Psoas muscle (tissue), 8 donors: ENCODE data around the gene KRTAP10-5. TPM values are rescaled to one million over a fixed set of nuclear protein-coding genes. Genes with fewer than 3 reads are reported as not detected.

ENCODE experiments used
- ATAC-seq, 4 donors: fragments of 200-7000 bp; cut with Tn5 transposase; one replicate each; pipeline ENCODE4 v1.9.1; 2020; ENCODE audit warnings: moderate library complexity in 3 of 4, mild to moderate bottlenecking in 2 of 4
- DNase-seq, 2 donors: peaks; one replicate each; pipeline ENCODE4 v3.0.0-alpha.2; 2020
- H3K27ac ChIP-seq: fragments of 200-600 bp; one replicate; pipeline ENCODE4 v1.8.0; 2022
- H3K27me3 ChIP-seq, 3 donors: fragments of 200-600 bp in 1 of 3; one replicate each; pipeline versions ENCODE4 v1.6.1 to v1.8.0; 2013 to 2022; ENCODE audit warnings: low read length in 2 of 3, mild to moderate bottlenecking in 2 of 3, moderate library complexity in 1 of 3; ENCODE audit not compliant: insufficient read depth in 3 of 3
- H3K36me3 ChIP-seq, 2 donors: fragments of 200-600 bp in 1 of 2; one replicate each; pipeline versions ENCODE4 v1.6.1 to v1.8.0; 2013 to 2022; ENCODE audit warnings: low read depth in 1 of 2, mild to moderate bottlenecking in 1 of 2, moderate library complexity in 1 of 2; ENCODE audit not compliant: insufficient read depth in 1 of 2
- H3K4me1 ChIP-seq: fragments of 200-600 bp; one replicate; pipeline ENCODE4 v1.8.0; 2022
- H3K4me3 ChIP-seq: fragments of 200-600 bp; one replicate; pipeline ENCODE4 v1.8.0; 2022; ENCODE audit warnings: mild to moderate bottlenecking
- H3K9me3 ChIP-seq: fragments of 200-600 bp; one replicate; pipeline ENCODE4 v1.8.0; 2022
- WGBS, 3 donors: extraction: QIAGEN DNeasy Blood & Tissue Kit; methylation state at CpG; one replicate each; pipeline versions ENCODE4 v1.1.6 to v1.1.7; 2013; 5-methylcytosine and 5-hydroxymethylcytosine counted together
- intact Hi-C, 2 donors: fragments of 100-400 bp; cut with DNase I; formaldehyde crosslinking; loops; one replicate each; pipeline versions ENCODE4 v1.11.0 to v1.14.2; 2022
- polyA plus RNA-seq, 3 donors: library from polyadenylated mRNA; stranded (reverse); fragments of 200-250 nt; gene quantifications; one replicate each; pipeline ENCODE4 v1.2.3, GENCODE V29; 2013
- total RNA-seq, 4 donors: library from RNA; stranded (reverse); fragmentation: NEBNext Ultra II Directional in 2 of 4; extraction: Animal tissue kit (Norgen Biotek cat#: 25700) in 2 of 4; gene quantifications; one replicate each; pipeline versions ENCODE4 v1.2.1 to v1.2.4, GENCODE V29; 2021 to 2023
- TF ChIP-seq, protein P1 (sequence below): fragments of 200-600 bp; IDR thresholded peaks from one replicate; pipeline ENCODE4 v1.8.0; 2022; ENCODE audit warnings: antibody characterized with exemption
- donor health status: healthy with polysubstance abuse.
- donor health status: DM: no; HTN: no; CAD: no; lungs with moderate emphysema.
- donor health status: Bipolar disorder and iron deficiency.
- donor health status: healthy.
- donor health status: DM: yes; HTN: yes; CAD: no.
- donor health status: DM: no; HTN: no; CAD: no.
- donor health status: DM: no; HTN: no; CAD: no.
- donor health status: DM: yes; HTN: yes; CAD: no.

KRTAP10-5 gene
- total and polyA plus RNA-seq, 7 donors = not detected

DNA sequence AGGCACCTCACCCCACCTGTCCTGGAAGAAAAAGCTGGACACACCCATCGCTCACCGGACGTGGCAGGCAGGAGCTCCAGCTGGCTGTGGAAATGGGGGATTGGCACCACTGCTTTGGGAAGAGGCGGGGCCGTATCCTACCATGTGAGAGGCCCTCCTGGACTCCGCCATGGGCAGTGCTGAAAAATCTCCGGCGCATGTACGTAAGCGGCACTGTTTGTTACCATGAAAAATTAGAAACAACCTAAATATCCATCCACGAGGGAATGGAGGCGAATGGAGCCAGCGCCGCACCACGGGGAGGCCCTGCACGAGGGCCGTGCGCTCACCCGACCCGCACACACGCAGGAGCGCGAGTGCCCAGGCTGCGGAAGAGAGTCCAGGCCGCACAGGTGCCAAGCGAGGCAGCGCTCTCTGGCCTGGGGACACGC is 34.6 kb upstream of the KRTAP10-5 start:
- Histone ChIP-seq H3K36me3 (no peaks in the 10 kb centered on the region), H3K27ac (no peak overlapping the region), H3K4me3 (no peak overlapping the region), H3K4me1 (no peaks in the 10 kb centered on the region), H3K27me3 (peaks cover 0 to 39% (median 13%) of the 10 kb centered on the region in 3 donors), H3K9me3 (no peaks in the 10 kb centered on the region)
- TF ChIP-seq, protein P1, sequence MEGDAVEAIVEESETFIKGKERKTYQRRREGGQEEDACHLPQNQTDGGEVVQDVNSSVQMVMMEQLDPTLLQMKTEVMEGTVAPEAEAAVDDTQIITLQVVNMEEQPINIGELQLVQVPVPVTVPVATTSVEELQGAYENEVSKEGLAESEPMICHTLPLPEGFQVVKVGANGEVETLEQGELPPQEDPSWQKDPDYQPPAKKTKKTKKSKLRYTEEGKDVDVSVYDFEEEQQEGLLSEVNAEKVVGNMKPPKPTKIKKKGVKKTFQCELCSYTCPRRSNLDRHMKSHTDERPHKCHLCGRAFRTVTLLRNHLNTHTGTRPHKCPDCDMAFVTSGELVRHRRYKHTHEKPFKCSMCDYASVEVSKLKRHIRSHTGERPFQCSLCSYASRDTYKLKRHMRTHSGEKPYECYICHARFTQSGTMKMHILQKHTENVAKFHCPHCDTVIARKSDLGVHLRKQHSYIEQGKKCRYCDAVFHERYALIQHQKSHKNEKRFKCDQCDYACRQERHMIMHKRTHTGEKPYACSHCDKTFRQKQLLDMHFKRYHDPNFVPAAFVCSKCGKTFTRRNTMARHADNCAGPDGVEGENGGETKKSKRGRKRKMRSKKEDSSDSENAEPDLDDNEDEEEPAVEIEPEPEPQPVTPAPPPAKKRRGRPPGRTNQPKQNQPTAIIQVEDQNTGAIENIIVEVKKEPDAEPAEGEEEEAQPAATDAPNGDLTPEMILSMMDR = no peak
- ATAC-seq (no peak), DNase-seq (no peak)
- WGBS, 3 donors = 72 to 81% (median 80%) methylated on average over 28 of the region's 28 CpGs
- intact Hi-C loops = no loop called here

DNA sequence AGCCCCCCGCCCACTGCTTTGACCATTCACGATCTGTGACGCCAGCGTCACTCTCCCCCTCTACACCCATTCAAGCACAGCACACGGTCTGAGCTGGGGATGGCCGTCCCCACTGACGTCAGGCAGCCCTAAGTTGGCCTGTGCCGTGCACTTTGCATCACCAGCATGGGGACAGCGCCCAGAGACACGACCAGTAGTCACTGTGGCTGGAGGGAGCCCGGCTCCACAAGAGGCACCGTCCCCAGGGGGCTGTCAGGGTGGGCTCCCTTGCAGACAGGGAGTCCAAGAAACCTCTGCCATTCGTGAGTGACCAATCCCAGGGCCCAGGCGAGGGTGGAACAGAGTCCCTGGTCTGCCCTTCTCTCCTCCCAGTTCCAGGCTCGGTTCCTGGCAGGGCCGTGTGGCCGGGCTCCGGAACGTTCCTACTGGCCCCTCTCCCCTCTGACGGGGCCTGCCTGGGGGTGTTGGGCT is 33.8 kb upstream of the KRTAP10-5 start:
- no peak overlapping the region for H3K27ac ChIP-seq
- no peaks in the 10 kb centered on the region for H3K4me1 ChIP-seq
- peaks cover 2% of the 10 kb centered on the region for H3K9me3 ChIP-seq
- DNase-seq = no peak
- no peak overlapping the region for H3K4me3 ChIP-seq
- TF ChIP-seq, protein P1 = no peak
- H3K36me3 ChIP-seq = no peaks in the 10 kb centered on the region
- 69 to 74% (median 72%) methylated on average over 17 to 20 of the region's 20 CpGs for WGBS, 3 donors
- intact Hi-C loops = no loop called here
- H3K27me3 ChIP-seq = peaks cover 0 to 39% (median 13%) of the 10 kb centered on the region in 3 donors
- no peak for ATAC-seq

DNA sequence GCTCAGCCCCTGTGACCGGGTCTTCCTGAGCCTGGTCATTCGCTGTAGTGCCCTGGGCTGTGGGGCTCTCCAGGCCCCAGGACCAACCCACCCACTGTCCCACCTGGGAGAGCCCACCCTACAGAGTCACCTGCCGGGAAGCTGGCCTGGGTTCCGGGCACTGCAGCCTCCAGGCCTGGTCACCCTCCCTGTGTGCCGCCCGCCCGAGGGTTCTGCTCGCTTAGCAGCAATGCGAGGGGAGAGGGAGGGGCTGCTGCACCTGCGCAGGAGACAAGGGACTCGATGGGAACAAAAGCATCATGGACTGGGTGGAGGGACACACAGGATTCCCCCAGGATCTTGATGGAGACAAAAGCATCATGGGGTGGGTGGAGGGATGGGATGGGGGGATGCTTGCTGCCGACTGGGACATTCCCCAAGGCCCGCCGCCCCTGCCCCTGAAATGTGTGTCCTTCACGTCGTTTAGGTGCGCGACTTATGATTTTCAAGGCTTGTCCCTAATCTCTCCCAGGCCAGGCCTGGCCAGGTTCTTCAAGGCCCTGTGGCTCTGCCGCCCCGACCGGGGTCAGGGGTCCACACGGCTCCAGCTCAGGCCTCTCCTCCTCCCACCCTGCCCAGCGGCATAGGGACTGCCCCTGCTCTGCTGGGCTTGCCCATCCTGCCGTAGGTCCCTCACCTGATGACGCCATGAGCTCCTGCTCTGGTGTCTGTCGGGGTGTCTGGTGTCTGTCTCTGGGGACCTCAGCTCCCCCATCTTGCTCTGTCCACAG is 33.2 kb upstream of the KRTAP10-5 start:
- 83 to 87% (median 85%) methylated on average over 25 to 26 of the region's 26 CpGs for WGBS, 3 donors
- H3K4me1 ChIP-seq = no peaks in the 10 kb centered on the region
- H3K4me3 ChIP-seq = no peak overlapping the region
- intact Hi-C loops = no loop called here
- H3K9me3 ChIP-seq = peaks cover 6% of the 10 kb centered on the region
- no peaks in the 10 kb centered on the region for H3K36me3 ChIP-seq
- H3K27me3 ChIP-seq = peaks cover 0 to 39% (median 13%) of the 10 kb centered on the region in 3 donors
- no peak overlapping the region for H3K27ac ChIP-seq
- TF ChIP-seq, protein P1 = no peak
- DNase-seq (no peak), ATAC-seq (no peak)

DNA sequence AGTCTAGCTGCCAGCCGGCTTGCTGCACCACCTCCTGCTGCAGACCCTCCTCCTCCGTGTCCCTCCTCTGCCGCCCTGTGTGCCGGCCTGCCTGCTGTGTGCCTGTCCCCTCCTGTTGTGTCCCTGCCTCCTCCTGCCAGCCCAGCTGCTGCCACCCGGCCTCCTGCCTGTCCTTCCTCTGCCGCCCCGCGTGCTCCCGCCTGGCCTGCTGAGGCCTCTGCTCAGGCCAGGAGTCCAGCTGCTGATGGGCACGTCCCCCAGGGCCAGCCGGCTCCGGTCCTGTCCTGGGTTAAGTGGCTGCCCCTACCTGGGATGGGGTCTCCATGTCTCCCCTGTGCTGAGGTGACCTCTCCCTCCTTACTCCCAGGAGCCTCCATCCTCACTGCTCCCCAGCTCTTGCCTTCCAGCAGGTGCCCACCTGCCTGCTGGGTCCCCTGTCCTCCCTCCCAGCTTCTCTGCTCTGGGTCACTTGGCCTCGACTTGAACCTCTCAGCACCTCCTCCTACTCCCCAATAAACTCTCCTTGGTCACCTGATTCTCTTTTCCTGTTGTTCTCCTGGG is 32.3 kb upstream of the KRTAP10-5 start:
- no peak for ATAC-seq
- H3K4me1 ChIP-seq = no peaks in the 10 kb centered on the region
- WGBS, 3 donors = 37 to 54% (median 39%) methylated on average over 13 of the region's 13 CpGs
- intact Hi-C loops = no loop called here
- TF ChIP-seq, protein P1 = no peak
- no peak for DNase-seq
- peaks cover 6% of the 10 kb centered on the region for H3K9me3 ChIP-seq
- no peak overlapping the region for H3K4me3 ChIP-seq
- H3K36me3 ChIP-seq = no peaks in the 10 kb centered on the region
- no peak overlapping the region for H3K27ac ChIP-seq
- H3K27me3 ChIP-seq = peaks cover 0 to 39% (median 13%) of the 10 kb centered on the region in 3 donors
